ENCODE data around the gene QRFP. TPM values are rescaled to one million over a fixed set of nuclear protein-coding genes. Genes with fewer than 3 reads are reported as not detected.

The QRFP gene
- total RNA-seq, 6 experiments from 2014 or later: 3.3 TPM; not detected in 5

- no peaks in the 10 kb centered on the region for H3K36me3 ChIP-seq
- no peak overlapping the region for H3K27ac ChIP-seq
- intact Hi-C loops (cut with DNase I): no loop called here
- WGBS (ENCODE audit: insufficient coverage, low coverage, low lambda C conversion rate, missing lambda C conversion rate): 97% methylated on average over 3 of the region's 4 CpGs
- peaks cover 0 to 19% (median 0%) of the 10 kb centered on the region in 4 donors for H3K4me1 ChIP-seq
- DNase-seq (no peak), ATAC-seq (no peak)
- H3K27me3 ChIP-seq: no peaks in the 10 kb centered on the region
- no peak overlapping the region for H3K4me3 ChIP-seq
- no peak for TF ChIP-seq POLR2A (IDR thresholded peaks at IDR 0.05)
- TF ChIP-seq CTCF (IDR thresholded peaks at IDR 0.05): no peak
- H3K9me3 ChIP-seq: no peaks in the 10 kb centered on the region
These were observed 52.6 kb downstream of the QRFP start for GRCh38 chr9:130844044-130844451.

- intact Hi-C loops (cut with DNase I): no loop called here
- ATAC-seq (no peak), DNase-seq (no peak)
- H3K27me3 ChIP-seq: no peaks in the 10 kb centered on the region
- H3K9me3 ChIP-seq: no peaks in the 10 kb centered on the region
- peaks cover 0 to 19% (median 0%) of the 10 kb centered on the region in 4 donors for H3K4me1 ChIP-seq
- no peaks in the 10 kb centered on the region for H3K36me3 ChIP-seq
- WGBS (ENCODE audit: insufficient coverage, low coverage, low lambda C conversion rate, missing lambda C conversion rate): 84% methylated on average over 6 of the region's 9 CpGs
- no peak overlapping the region for H3K4me3 ChIP-seq
- no peak for TF ChIP-seq POLR2A (IDR thresholded peaks at IDR 0.05)
- no peak for TF ChIP-seq CTCF (IDR thresholded peaks at IDR 0.05)
- H3K27ac ChIP-seq: no peak overlapping the region
These were observed 53.3 kb downstream of the QRFP start for GRCh38 chr9:130843049-130843908.

Other genes starting within 250 kb of the QRFP start
- under 1 TPM in 1 of 6 experiments, not detected in 5; 0.15 TPM for gene PRDM12, start 232.2 kb downstream of the QRFP start, total RNA-seq
- 10 to 100 TPM in 5 of 6 experiments, 1 to 10 TPM in 1; 9.3 to 15.9 (median 13.3) TPM for gene EXOSC2, start 203.0 kb downstream of the QRFP start, total RNA-seq
- 10 to 100 TPM; 17.0 to 25.8 (median 18.8) TPM for gene ABL1, start 61.6 kb downstream of the QRFP start, total RNA-seq
- gene FIBCD1, start 42.4 kb upstream of the QRFP start, total RNA-seq: not detected
- 10 to 100 TPM in 1 of 6 experiments, 1 to 10 TPM in 5; 2.7 to 14.3 (median 3.7) TPM for gene LAMC3, start 112.4 kb upstream of the QRFP start, total RNA-seq
- gene AIF1L, start 199.7 kb upstream of the QRFP start, total RNA-seq: 1 to 10 TPM in 1 of 6 experiments, under 1 TPM in 5; 0.33 to 1.4 (median 0.49) TPM
- gene NUP214, start 228.8 kb upstream of the QRFP start, total RNA-seq: 10 to 100 TPM; 22.5 to 31.1 (median 27.5) TPM

Measured in right lobe of liver (tissue), 6 donors.